Hematopoietic multipotent progenitor cell treated with erythropoietin and hydrocortisone succinate and interleukin-3 and kit ligand, for 4 days (in vitro differentiated cells): ENCODE data around the gene PHF24.
"Not testable (repeated sequence)": the region's sequence is repeated elsewhere in the genome, so short reads cannot be mapped to it uniquely, and the experiment has no call there.

ENCODE experiments used
- DNase-seq: peaks from one replicate; pipeline ENCODE4 v3.0.0-alpha.2; 2015

PHF24 gene

DNA sequence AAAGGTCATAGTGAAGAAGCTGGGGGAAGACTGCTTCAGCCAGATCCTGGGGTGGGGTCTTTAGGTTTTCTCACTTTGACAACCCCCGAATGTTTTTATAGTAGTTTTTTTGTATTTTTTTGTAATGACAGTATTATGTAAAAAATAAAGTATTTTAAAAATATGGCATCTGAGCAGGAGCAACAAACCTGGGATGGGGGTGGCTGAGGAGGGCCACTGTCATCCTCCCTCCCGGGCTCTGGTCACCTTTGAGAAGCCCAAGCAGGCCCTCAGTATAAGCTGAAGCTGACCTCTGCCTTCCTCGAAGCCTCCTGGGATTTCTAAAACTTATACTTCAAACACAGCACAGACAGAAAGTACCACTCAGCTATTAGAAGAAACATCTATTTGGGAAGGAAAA is 40.2 kb downstream of the PHF24 start:
- DNase-seq, result no peak

DNA sequence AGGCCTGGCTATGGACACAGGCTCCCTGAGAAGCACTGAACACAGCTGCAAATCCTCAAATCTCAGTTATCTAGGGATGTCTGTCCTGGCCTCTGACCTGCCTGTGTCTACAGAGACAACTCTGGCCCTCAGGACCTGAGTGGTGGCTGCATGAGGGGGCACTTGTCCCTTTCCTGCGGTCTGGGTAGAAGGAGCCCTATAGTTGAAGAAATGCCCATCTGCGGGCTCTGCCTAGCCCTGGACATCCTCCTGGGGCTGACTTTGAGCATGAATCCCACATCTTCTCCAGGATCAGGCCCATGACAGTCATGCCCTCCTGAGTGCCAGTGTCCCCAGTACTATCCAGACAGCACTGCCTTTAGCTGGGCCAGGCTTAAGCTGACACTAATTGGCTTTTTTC is 41.5 kb downstream of the PHF24 start:
- no peak for DNase-seq

DNA sequence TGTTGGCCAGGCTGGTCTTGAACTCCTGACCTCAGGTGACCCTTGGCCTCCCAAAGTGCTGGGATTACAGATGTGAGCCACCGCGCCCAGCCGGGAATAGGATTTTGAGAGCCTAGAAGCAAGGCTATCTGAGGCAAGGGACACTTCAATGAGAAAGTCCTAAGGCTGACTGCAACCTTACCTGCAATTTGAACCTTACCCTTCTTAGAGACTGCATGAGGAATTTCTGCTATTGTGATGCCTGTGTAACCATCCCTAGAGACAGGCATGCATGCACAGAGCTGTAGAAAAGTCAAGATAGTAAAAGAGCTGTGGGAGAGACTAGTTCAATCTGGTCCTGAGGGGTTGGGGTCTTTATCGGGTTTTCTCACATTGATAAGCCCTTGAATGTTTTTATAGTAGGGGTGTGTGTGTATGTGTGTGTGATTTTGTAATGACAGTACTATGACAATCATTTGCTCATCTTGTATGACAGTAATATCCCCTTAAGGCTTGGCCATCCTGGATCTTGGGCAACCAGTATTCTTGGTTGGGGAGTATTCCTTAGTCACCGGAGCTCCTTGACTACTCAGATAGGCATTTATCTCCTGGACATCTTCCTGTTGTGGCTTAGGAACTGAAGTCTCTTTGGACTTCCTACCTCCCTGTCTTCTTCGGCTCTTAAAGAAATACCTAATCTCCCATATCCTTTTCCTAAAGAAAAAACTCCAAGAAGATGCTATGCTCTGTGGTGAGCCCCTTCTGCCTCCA is 42.6 kb downstream of the PHF24 start:
- DNase-seq, result no peak

DNA sequence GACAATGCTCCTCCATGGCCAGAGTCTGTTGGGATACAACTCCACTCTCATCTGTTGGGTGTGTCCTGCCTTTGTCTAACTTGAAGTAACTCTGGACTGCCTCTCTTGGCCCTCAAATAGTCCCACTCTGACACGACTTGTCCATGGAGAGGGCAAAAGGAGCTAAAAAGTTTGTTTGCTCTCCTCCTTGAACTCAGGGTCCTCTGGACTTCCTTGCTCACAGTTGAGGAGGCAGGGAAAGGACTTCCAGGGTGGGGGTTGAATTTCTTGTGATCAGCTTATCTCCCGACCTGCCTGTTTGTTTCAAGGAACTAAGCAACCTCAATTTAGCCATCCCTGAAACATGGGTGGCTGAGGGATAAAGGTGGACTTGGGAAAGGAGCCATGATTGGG is 43.2 kb downstream of the PHF24 start:
- DNase-seq, result no peak

DNA sequence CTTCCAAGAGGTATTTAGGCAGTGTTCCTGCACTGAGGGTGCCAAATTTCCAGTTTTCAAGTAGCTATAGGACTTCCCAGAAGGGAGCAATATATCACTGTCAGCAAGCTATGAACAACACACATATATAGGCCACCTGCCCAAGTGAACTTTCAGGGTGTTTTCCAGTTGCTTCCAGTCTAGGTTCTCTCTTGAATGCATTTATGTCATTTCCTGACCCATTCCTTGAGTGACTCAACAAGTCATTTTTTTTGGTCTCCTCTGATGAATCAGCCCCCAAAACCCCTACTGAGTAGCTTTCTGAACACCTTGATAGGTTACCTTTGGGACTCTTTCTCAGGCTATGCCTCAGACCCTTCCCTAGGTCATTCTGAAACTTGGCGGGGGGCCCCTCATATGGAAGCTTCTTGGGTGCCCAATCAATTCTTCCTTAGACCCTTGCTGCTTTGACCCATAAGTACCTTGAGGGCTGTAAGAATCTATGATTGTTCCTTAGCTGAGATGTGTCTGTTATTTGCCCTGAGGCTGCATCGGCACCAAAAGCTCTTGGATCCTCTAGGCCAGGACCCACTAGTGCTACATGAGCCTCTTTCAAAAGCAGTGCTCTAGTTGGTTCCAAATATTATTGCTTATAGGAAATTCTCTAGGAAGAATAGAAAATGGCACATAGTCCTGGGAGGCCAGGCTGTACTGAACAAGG is 43.9 kb downstream of the PHF24 start:
- no peak for DNase-seq

DNA sequence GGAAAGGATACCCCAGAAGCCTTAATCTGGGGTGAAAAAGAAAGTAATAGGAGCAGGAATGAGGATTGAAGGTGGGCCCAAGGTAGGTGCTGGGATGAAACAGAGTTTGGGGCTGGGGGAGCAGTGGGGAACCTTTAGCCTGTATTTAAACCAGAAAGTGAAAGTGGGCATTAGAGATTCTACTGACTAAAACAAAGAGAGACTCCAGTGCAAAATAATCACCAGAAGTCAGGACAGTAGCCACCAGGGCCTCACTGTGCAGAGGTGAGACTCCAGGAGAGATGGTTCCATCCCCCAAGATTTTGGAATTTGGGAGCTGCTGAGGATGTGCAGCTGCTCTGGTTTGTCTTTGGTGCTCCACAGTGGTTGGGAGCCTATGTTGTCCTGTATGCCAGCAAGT is 44.5 kb downstream of the PHF24 start:
- DNase-seq, result no peak

DNA sequence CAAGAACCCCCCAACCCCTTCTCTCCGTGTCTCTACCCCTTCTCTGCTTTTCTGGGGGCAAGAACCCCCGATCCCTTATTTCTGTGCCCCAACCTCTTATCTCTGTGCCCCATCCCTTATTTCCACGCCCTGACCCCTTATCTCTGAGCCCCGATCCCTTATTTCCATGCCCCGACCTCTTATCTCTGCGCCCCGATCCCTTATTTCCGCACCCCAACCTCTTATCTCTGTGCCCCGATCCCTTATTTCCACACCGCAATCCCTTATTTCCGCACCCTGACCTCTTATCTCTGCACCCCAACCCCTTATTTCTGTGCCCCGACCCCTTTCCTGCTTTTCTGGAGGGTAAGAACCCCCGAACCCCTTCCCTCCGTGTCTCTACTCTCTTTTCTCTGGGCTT is 46.2 kb downstream of the PHF24 start:
- DNase-seq, result not testable (repeated sequence)

DNA sequence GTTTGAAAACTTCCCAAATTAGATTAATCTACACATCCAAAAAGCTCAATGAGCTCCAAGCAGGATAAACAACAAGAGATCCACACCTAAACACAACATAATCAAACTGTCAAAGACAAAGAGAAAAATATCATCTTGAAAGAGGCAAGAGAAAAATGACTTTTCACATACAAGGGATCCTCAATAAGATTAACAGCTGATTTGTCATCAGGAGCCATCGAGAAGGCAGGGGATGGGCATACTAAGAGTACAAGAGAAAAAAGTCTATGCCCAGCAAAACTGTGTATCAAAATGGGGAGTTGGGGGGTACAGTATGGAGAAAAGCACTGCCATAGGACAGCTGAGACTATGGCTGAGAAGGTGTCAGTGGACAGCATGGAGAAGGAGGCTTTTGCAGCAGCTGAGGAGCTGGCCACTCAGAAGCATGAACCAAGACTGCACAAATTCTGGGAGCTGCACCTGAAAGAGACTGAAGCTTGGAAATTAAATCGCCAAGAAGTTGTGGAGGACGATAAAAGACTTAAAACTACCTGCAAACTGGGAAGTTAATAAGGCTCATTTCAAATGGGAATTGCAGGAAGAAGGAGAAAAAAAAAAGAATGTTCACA is 52.4 kb downstream of the PHF24 start:
- no peak for DNase-seq

DNA sequence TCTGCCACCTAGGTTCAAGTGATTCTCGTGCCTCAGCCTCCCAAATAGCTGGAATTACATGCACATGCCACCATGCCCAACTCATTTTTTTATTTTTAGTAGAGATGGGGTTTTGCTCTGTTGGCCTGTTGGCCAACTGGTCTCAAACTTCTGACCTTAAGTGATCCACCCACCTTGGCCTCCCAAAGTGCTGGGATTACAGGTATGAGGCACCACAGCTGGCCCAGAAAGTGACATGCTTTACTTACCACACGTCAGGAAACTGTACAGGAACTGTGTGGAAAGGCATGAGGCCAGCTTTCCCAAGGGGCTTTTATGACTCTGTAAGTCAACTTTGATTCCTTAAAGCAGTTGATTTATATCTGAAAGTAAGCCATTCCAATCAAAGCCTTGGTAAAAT is 56.4 kb downstream of the PHF24 start:
- DNase-seq, result no peak

DNA sequence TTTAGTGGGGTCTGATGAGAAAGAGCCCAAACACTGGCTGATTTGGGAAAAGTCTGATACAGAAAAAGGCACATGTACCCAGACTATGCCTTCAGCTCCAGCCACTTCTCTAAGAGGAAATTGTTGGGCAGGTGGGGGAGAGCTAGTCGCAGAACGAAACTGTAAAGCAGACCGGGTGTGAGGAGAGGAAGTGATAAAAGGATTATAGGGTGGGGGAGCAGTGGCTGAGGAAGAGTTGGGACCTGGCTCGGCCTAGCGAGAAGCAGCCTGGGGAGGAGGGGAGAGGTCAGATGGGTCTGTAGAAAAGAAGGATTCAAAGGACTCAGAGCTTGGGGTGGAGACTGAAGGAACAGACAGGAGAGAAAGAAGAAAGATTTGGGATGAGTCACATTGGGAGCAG is 65.4 kb downstream of the PHF24 start:
- peak; percentile 62 for DNase-seq

DNA sequence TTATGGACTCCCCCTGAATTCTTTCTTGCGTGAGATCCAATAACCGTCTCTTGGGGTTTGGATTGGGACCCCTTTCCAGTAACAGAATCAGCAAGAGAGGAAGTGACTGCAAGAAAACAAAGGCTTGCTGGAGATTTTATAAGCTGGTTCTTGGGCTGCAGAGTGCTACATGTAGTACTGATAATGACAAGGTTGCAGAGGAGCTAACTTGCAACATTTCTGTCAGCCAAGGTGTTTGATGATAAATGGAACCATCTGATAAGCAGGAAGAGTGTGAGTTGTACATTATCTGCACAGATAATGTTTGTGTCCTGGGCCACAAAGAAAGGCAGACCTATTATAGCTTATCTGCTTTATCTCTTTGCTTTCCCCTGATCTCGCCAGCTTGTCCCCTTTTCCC is 68.6 kb downstream of the PHF24 start:
- peak; percentile 28 for DNase-seq

DNA sequence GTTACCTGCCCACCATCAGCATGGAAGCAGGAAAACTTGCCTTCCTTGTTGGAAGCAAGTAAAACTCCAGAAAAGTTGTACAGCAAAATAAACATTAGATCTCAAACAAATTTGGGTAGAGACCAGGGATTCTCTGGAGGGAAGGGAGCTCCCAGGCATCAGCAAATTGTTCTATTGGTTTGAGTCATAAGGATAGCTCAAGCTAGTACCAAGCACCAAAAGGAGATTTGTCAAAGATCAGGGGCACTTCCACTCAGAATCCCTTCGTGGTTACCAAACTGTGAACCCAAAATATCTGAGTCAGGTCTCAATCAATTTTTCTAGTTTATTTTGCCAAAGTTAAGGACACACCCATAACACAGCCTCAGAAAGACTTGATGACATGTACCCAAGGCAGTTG is 69.3 kb downstream of the PHF24 start:
- DNase-seq, result no peak

DNA sequence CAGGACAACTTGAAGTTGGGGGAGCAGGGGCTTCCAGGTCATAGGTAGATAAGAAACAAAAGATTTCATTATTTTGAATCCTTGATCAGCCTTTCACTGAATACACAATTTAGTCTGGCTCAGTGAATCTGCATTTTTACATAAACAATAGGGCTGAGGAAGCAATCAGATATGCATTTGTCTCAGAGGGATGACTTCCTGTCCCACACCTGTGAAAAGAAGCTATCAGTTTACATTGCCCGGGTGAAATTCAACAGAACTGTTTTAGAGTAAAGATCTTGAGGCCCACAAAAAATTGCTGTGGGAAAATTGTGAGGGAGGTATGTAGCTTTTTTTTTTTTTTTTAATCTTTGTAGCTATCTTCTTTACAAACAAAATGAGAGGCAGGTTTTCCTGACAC is 69.8 kb downstream of the PHF24 start:
- DNase-seq, result no peak

DNA sequence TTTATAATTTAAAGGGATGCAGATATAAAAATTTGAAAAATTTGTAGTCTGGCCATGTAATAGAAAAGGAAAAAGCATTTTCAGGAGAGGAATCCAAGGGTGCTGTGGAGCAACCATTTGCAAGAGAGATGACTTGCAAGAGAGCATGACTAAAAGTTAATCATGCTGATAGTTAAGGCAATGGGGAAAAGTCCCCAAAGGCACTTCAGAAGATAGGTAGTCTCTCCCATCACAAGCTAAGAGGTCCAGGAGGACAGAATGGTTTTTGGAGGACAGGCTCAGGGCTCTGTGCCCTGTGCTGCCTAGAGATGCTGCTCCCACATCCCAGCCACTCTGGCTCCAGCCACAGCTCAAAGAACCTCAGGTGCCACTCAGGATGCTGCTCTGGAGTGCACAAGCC is 70.3 kb downstream of the PHF24 start:
- DNase-seq, result no peak

DNA sequence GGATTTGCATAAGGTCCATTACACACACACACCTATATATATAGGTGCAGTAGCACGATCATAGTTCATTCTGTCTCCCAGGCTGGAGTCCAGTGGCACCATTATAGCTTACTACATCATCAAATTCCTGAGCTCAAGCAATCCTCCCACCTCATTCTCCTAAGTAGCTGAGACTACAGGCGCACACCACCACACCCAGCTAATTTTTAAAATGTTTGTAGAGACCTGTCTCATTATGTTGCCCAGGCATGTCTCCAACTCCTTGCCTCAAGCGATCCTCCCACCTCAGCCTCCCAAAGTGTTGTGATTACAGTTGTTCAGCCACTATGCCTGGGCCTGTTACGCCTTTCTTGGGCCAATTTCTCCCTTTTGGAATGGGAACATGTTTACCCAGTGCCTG is 71.2 kb downstream of the PHF24 start:
- no peak for DNase-seq

DNA sequence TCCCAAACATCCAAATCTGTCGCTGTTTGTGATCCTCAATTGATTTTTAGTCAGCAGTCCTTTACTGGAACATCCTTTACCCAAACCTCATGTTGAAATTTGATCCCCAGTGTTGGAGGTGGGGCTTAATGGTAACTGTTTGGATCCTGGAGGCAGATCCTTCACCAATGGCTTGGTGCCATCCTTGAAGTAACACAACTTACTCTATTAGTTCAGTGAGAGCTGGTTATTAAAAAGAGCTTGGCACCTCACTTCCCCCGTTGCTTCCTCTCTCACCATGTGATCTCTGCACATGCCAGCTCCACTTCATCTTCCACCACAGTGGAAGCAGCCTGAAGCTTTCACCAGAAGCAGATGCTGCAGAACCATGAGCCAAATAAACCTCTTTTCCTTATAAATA is 71.8 kb downstream of the PHF24 start:
- no peak for DNase-seq
